Measurements from ENCODE around the gene DNAH6. TPM values are rescaled to one million over a fixed set of nuclear protein-coding genes. Genes with fewer than 3 reads are reported as not detected.

The DNAH6 gene
- polyA plus RNA-seq, 2 of the 4 experiments (the other 2 are of a cell fraction): 0.13 to 0.32 TPM

DNA sequence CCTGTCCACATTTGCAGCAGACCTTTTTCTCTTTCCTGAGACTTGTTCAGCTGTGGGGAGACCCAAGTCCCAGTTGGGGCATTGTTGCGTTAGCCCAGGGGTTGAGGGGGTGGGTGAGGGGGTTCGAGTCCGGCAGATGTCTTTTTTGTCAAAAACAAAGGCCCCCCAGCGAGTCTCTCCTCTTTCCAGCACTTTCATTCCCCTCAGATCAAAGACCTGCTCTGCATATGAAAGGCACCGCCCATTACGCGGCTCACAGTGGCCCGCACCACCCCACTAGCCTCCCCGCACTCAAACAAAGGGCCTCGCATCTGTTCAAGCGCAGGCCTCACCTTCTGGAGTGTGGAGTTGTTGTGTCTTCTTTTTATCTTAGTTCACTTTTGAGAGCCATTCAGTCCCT, 339.4 kb downstream of the DNAH6 start:
- H3K27ac ChIP-seq: no peak overlapping the region
- FAIRE-seq: no peak
- H3K4me3 ChIP-seq: no peak overlapping the region
- no peak for ATAC-seq
- DNase-seq (ENCODE audit: low read depth in 1 of 2, low spot score in 1 of 2): no peak
- no peaks in the 10 kb centered on the region for H3K4me1 ChIP-seq
- no peak overlapping the region for H3K4me2 ChIP-seq
- 66% methylated on average over 11 of the region's 11 CpGs for WGBS (ENCODE audit: missing lambda C conversion rate)
- ChIA-PET CTCF (no interaction called here), POLR2A (no interaction called here)
- no peaks in the 10 kb centered on the region for H3K9me3 ChIP-seq
- TF ChIP-seq, protein P1, sequence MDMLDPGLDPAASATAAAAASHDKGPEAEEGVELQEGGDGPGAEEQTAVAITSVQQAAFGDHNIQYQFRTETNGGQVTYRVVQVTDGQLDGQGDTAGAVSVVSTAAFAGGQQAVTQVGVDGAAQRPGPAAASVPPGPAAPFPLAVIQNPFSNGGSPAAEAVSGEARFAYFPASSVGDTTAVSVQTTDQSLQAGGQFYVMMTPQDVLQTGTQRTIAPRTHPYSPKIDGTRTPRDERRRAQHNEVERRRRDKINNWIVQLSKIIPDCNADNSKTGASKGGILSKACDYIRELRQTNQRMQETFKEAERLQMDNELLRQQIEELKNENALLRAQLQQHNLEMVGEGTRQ (IDR thresholded peaks at IDR 0.05): no peak
- TF ChIP-seq POLR2A (IDR thresholded peaks at IDR 0.05; ENCODE audit: low read length) (no peak), NR3C1 (IDR thresholded peaks at IDR 0.05) (no peak), CEBPB (IDR thresholded peaks at IDR 0.05) (no peak), CHD2 (IDR thresholded peaks at IDR 0.05; ENCODE audit: low read length, partially characterized antibody) (no peak), SMC3 (IDR thresholded peaks at IDR 0.05) (no peak), RAD21 (conservative IDR thresholded peaks at IDR 0.05 in 1 of 2, IDR thresholded peaks at IDR 0.05 in 1 of 2) (no peak), ZC3H11A (IDR thresholded peaks at IDR 0.05) (no peak), CBX2 (IDR thresholded peaks at IDR 0.05; ENCODE audit: borderline replicate concordance, low read depth) (no peak), RFX5 (IDR thresholded peaks at IDR 0.05) (no peak), FOSL2 (IDR thresholded peaks at IDR 0.05) (no peak), FOSL2 (CRISPR knock-in tag; IDR thresholded peaks at IDR 0.05) (no peak)
- TF ChIP-seq, protein P2, sequence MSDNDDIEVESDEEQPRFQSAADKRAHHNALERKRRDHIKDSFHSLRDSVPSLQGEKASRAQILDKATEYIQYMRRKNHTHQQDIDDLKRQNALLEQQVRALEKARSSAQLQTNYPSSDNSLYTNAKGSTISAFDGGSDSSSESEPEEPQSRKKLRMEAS (IDR thresholded peaks at IDR 0.05): no peak
- TF ChIP-seq, protein P3, sequence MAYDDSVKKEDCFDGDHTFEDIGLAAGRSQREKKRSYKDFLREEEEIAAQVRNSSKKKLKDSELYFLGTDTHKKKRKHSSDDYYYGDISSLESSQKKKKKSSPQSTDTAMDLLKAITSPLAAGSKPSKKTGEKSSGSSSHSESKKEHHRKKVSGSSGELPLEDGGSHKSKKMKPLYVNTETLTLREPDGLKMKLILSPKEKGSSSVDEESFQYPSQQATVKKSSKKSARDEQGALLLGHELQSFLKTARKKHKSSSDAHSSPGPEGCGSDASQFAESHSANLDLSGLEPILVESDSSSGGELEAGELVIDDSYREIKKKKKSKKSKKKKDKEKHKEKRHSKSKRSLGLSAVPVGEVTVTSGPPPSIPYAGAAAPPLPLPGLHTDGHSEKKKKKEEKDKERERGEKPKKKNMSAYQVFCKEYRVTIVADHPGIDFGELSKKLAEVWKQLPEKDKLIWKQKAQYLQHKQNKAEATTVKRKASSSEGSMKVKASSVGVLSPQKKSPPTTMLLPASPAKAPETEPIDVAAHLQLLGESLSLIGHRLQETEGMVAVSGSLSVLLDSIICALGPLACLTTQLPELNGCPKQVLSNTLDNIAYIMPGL (CRISPR knock-in tag; IDR thresholded peaks at IDR 0.05; ENCODE audit: borderline replicate concordance): no peak
- TF ChIP-seq, protein P4, sequence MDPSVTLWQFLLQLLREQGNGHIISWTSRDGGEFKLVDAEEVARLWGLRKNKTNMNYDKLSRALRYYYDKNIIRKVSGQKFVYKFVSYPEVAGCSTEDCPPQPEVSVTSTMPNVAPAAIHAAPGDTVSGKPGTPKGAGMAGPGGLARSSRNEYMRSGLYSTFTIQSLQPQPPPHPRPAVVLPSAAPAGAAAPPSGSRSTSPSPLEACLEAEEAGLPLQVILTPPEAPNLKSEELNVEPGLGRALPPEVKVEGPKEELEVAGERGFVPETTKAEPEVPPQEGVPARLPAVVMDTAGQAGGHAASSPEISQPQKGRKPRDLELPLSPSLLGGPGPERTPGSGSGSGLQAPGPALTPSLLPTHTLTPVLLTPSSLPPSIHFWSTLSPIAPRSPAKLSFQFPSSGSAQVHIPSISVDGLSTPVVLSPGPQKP (IDR thresholded peaks at IDR 0.05; ENCODE audit: low read depth, low read length): no peak
- TF ChIP-seq, protein P5, sequence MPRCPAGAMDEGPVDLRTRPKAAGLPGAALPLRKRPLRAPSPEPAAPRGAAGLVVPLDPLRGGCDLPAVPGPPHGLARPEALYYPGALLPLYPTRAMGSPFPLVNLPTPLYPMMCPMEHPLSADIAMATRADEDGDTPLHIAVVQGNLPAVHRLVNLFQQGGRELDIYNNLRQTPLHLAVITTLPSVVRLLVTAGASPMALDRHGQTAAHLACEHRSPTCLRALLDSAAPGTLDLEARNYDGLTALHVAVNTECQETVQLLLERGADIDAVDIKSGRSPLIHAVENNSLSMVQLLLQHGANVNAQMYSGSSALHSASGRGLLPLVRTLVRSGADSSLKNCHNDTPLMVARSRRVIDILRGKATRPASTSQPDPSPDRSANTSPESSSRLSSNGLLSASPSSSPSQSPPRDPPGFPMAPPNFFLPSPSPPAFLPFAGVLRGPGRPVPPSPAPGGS (IDR thresholded peaks at IDR 0.05): no peak

DNA sequence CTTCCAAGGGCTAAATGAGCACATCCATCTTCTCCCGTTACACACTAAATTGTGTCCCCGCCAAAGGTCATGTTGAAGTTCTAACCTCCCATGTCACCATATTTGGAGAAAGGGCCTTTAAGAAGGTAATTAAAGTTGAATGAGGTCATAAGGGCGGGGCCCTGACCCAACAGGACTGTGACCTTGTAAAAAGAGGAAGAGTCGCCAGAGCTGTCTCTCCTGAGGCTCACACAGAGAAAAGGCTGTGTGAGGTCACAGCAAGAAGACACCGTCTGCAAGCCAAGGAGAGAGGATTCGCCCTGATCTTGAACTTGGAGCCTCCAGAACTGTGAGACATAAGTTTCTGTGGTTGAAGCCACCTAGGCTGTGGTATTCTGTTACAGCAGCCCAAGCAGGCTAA, 340.5 kb downstream of the DNAH6 start:
- no peak overlapping the region for H3K4me3 ChIP-seq
- ATAC-seq (no peak), FAIRE-seq (no peak), DNase-seq (ENCODE audit: low read depth in 1 of 2, low spot score in 1 of 2) (no peak)
- ChIA-PET POLR2A (no interaction called here), CTCF (interaction anchor here (1.6 to 1.7 kb wide), 2 partner anchors 26 to 204 kb away, joined by 3 to 5 read pairs; no protein-coding TSS in a partner anchor)
- WGBS (ENCODE audit: missing lambda C conversion rate): 72% methylated on average over 6 of the region's 6 CpGs
- H3K9me3 ChIP-seq: no peaks in the 10 kb centered on the region
- H3K4me2 ChIP-seq: no peak overlapping the region
- H3K4me1 ChIP-seq: no peaks in the 10 kb centered on the region
- no peak overlapping the region for H3K27ac ChIP-seq
- TF ChIP-seq RARB (CRISPR knock-in tag; IDR thresholded peaks at IDR 0.05): no peak
- TF ChIP-seq CHD2 (IDR thresholded peaks at IDR 0.05; ENCODE audit: low read length, partially characterized antibody): no peak
- no peak for TF ChIP-seq EHF (CRISPR knock-in tag; IDR thresholded peaks at IDR 0.05)
- no peak for TF ChIP-seq BHLHE40 (IDR thresholded peaks at IDR 0.05; ENCODE audit: low read depth, low read length)
- TF ChIP-seq CEBPB (IDR thresholded peaks at IDR 0.05): no peak
- TF ChIP-seq, protein P6, sequence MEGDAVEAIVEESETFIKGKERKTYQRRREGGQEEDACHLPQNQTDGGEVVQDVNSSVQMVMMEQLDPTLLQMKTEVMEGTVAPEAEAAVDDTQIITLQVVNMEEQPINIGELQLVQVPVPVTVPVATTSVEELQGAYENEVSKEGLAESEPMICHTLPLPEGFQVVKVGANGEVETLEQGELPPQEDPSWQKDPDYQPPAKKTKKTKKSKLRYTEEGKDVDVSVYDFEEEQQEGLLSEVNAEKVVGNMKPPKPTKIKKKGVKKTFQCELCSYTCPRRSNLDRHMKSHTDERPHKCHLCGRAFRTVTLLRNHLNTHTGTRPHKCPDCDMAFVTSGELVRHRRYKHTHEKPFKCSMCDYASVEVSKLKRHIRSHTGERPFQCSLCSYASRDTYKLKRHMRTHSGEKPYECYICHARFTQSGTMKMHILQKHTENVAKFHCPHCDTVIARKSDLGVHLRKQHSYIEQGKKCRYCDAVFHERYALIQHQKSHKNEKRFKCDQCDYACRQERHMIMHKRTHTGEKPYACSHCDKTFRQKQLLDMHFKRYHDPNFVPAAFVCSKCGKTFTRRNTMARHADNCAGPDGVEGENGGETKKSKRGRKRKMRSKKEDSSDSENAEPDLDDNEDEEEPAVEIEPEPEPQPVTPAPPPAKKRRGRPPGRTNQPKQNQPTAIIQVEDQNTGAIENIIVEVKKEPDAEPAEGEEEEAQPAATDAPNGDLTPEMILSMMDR (IDR thresholded peaks at IDR 0.05): no peak
- TF ChIP-seq, protein P7, sequence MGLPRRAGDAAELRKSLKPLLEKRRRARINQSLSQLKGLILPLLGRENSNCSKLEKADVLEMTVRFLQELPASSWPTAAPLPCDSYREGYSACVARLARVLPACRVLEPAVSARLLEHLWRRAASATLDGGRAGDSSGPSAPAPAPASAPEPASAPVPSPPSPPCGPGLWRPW (IDR thresholded peaks at IDR 0.05): no peak
- no peak for TF ChIP-seq RCOR1 (IDR thresholded peaks at IDR 0.05; ENCODE audit: low read depth, low read length)
- TF ChIP-seq HDAC2 (IDR thresholded peaks at IDR 0.05): no peak
- TF ChIP-seq FOSL2 (IDR thresholded peaks at IDR 0.05): no peak
- TF ChIP-seq FOSL2 (CRISPR knock-in tag; IDR thresholded peaks at IDR 0.05): no peak
- TF ChIP-seq MAZ (IDR thresholded peaks at IDR 0.05; ENCODE audit: borderline replicate concordance, low read depth, low read length): no peak
- no peak for TF ChIP-seq SMC3 (IDR thresholded peaks at IDR 0.05)
- TF ChIP-seq, protein P8, sequence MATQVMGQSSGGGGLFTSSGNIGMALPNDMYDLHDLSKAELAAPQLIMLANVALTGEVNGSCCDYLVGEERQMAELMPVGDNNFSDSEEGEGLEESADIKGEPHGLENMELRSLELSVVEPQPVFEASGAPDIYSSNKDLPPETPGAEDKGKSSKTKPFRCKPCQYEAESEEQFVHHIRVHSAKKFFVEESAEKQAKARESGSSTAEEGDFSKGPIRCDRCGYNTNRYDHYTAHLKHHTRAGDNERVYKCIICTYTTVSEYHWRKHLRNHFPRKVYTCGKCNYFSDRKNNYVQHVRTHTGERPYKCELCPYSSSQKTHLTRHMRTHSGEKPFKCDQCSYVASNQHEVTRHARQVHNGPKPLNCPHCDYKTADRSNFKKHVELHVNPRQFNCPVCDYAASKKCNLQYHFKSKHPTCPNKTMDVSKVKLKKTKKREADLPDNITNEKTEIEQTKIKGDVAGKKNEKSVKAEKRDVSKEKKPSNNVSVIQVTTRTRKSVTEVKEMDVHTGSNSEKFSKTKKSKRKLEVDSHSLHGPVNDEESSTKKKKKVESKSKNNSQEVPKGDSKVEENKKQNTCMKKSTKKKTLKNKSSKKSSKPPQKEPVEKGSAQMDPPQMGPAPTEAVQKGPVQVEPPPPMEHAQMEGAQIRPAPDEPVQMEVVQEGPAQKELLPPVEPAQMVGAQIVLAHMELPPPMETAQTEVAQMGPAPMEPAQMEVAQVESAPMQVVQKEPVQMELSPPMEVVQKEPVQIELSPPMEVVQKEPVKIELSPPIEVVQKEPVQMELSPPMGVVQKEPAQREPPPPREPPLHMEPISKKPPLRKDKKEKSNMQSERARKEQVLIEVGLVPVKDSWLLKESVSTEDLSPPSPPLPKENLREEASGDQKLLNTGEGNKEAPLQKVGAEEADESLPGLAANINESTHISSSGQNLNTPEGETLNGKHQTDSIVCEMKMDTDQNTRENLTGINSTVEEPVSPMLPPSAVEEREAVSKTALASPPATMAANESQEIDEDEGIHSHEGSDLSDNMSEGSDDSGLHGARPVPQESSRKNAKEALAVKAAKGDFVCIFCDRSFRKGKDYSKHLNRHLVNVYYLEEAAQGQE (IDR thresholded peaks at IDR 0.05): no peak
- TF ChIP-seq RFX5 (IDR thresholded peaks at IDR 0.05): no peak
- TF ChIP-seq PHF8 (IDR thresholded peaks at IDR 0.05; ENCODE audit: borderline replicate concordance, low read depth): no peak
- TF ChIP-seq ESRRA (IDR thresholded peaks at IDR 0.05; ENCODE audit: borderline replicate concordance, low read length): no peak

Data from A549 (cell line).